ENCODE results near the gene DYNC1H1.

DYNC1H1 gene

GRCh38 chr14:102095231-102095870, 131.0 kb downstream of the DYNC1H1 start:
- DNase-seq = no peak

GRCh38 chr14:102095871-102096568, 131.6 kb downstream of the DYNC1H1 start:
- DNase-seq = no peak

GRCh38 chr14:102096569-102097188, 132.3 kb downstream of the DYNC1H1 start:
- peak; percentile 8 to 60 (median 46) for DNase-seq

- DNase-seq = no peak
Measured at GRCh38 chr14:102097441-102098135, 133.2 kb downstream of the DYNC1H1 start.

GRCh38 chr14:102103062-102103695, 138.8 kb downstream of the DYNC1H1 start:
- no peak for DNase-seq

- no peak for DNase-seq
Measured at GRCh38 chr14:102105369-102105768, 141.0 kb downstream of the DYNC1H1 start.
